Colonic mucosa (tissue), 4 donors: ENCODE results near the gene CUBN. TPM values are rescaled to one million over a fixed set of nuclear protein-coding genes. Genes with fewer than 3 reads are reported as not detected.

Experiments used
- DNase-seq: peaks from one replicate; pipeline ENCODE4 v3.0.0-alpha.2; 2020
- H3K27ac ChIP-seq: fragments of 200-600 bp; one replicate; pipeline ENCODE4 v1.8.0; 2021
- H3K27me3 ChIP-seq: fragments of 200-600 bp; one replicate; pipeline ENCODE4 v1.8.0; 2021
- H3K36me3 ChIP-seq: fragments of 200-600 bp; one replicate; pipeline ENCODE4 v1.8.0; 2021
- H3K4me1 ChIP-seq: fragments of 200-600 bp; one replicate; pipeline ENCODE4 v1.8.0; 2021; ENCODE audit warnings: mild to moderate bottlenecking
- H3K4me3 ChIP-seq: fragments of 200-600 bp; one replicate; pipeline ENCODE4 v1.8.0; 2021
- H3K9ac ChIP-seq, 2 donors: one replicate each; pipeline ENCODE4 v1.7.0; 2013; ENCODE audit warnings: control low read depth in 2 of 2, low read depth in 2 of 2, low read length in 2 of 2
- H3K9me3 ChIP-seq: fragments of 200-600 bp; one replicate; pipeline ENCODE4 v1.8.0; 2021
- CTCF ChIP-seq: fragments of 200-600 bp; IDR thresholded peaks from one replicate; pipeline ENCODE4 v1.8.0; 2022; ENCODE audit warnings: antibody characterized with exemption, mild to moderate bottlenecking
- intact Hi-C: fragments of 100-400 bp; cut with DNase I; formaldehyde crosslinking; loops from one replicate; pipeline ENCODE4 v1.14.1; 2022
- total RNA-seq, 2 donors: library from RNA; stranded (reverse); fragmentation: NEBNext Ultra II Directional in 1 of 2; extraction: Animal tissue kit (Norgen Biotek cat#: 25700) in 1 of 2; gene quantifications; one replicate each; pipeline ENCODE4 v1.2.1, GENCODE V29; 2021
- donor health status: healthy.
- donor health status: DM: no; HTN: no; CAD: no.
- donor health status: DM: no; HTN: no; CAD: no.

The CUBN gene
- total RNA-seq, 2 donors from 2014 or later = 0.25 to 0.42 TPM

DNA sequence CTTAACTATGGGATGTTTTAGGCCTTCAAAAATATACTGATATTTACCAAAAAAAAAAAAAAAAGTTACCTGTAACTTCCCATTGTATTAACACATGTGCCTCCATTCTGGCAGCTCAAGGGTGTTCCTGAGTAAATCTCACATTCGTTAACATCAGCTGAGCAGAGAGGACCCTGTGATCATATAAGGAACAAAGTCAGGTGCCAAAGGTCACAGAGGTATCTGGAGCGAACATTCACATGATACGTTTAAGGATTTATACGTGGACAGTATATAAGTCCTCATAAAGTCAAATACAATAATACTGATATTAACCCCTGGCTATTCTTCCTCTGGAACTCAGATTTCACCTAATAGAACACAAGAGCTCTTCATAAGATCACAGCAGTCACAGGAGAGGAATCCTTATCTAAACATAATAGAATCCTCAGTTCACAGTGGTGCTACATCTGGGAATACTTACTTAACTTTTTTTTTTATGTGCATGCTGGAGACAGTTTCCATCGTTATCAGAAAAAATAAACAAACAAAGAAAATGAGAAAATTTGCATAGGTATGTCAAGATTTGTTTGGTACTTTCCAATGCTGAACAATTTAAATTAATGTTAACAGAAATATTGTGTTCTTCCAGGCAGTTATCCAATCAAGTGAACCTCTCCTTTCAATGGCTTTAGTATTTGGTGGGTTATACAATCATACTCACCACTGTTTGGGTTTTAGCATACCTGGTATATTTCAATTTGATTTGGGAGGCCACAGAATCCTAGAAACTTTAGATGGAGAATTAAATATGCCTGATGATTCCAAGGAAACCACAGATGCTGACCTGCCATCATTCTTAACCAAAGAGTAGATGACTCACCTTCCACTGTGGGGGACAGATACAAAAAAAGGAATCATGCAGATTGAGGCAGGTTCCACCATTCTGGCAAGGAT, 6.6 kb downstream of the CUBN start:
- Histone ChIP-seq H3K4me1 (no peaks in the 10 kb centered on the region), H3K36me3 (no peaks in the 10 kb centered on the region), H3K9ac (no peak overlapping the region), H3K9me3 (no peaks in the 10 kb centered on the region), H3K27ac (no peak overlapping the region), H3K4me3 (no peak overlapping the region), H3K27me3 (no peaks in the 10 kb centered on the region)
- no peak for TF ChIP-seq CTCF
- intact Hi-C loops = no loop called here
- DNase-seq = no peak

DNA sequence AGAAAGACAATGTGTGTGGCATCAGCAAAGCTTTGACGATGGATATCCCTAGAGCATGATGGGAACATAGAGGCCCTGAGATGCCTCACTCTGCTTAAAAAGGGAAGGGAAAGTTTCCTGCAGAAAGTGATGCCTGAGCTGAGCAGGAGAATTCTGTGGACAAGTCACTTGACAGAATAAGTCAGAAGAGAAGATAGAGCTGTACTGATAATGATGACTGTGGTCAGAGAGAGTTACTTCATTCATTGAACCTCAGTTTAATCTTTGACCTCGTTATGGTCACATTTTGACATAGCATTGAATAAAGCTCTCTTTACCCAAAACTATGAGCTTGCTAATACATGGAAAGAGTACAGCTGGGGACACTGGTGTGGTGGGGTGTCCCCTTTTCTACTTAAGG, 7.6 kb downstream of the CUBN start:
- H3K36me3 ChIP-seq = no peaks in the 10 kb centered on the region
- no peaks in the 10 kb centered on the region for H3K9me3 ChIP-seq
- intact Hi-C loops = no loop called here
- no peak overlapping the region for H3K27ac ChIP-seq
- no peaks in the 10 kb centered on the region for H3K4me1 ChIP-seq
- no peaks in the 10 kb centered on the region for H3K27me3 ChIP-seq
- no peak for DNase-seq
- no peak overlapping the region for H3K4me3 ChIP-seq
- no peak for TF ChIP-seq CTCF
- no peak overlapping the region for H3K9ac ChIP-seq

GRCh38 chr10:17120694-17121093, 8.9 kb downstream of the CUBN start:
- no peak for DNase-seq
- TF ChIP-seq CTCF = no peak
- no peak overlapping the region for H3K27ac ChIP-seq
- no peaks in the 10 kb centered on the region for H3K9me3 ChIP-seq
- H3K4me1 ChIP-seq = no peaks in the 10 kb centered on the region
- intact Hi-C loops = no loop called here
- no peaks in the 10 kb centered on the region for H3K27me3 ChIP-seq
- H3K9ac ChIP-seq = no peak overlapping the region
- no peaks in the 10 kb centered on the region for H3K36me3 ChIP-seq
- no peak overlapping the region for H3K4me3 ChIP-seq

DNA sequence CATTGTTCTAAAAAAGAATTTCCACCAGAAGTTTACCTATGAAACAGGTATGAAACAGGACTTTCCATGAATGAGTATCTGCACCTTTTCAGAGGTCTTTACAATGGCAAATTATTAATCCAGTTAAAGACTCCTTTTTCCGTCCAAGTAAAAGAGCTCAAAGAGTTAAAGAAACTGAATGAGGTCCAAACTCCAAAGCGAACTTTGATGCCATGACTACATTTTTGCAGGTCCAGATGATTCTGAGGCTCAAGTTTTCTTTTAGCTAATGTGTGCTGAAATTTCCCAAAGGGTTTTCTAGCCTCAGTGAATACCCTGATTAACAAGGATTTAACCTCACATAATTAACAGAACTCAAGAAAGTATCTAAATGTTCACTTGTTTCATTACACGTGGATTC, 9.8 kb downstream of the CUBN start:
- DNase-seq = no peak
- TF ChIP-seq CTCF = no peak
- Histone ChIP-seq H3K9ac (no peak overlapping the region), H3K27me3 (no peaks in the 10 kb centered on the region), H3K9me3 (no peaks in the 10 kb centered on the region), H3K27ac (no peak overlapping the region), H3K4me1 (no peaks in the 10 kb centered on the region), H3K36me3 (no peaks in the 10 kb centered on the region), H3K4me3 (no peak overlapping the region)
- intact Hi-C loops = no loop called here

DNA sequence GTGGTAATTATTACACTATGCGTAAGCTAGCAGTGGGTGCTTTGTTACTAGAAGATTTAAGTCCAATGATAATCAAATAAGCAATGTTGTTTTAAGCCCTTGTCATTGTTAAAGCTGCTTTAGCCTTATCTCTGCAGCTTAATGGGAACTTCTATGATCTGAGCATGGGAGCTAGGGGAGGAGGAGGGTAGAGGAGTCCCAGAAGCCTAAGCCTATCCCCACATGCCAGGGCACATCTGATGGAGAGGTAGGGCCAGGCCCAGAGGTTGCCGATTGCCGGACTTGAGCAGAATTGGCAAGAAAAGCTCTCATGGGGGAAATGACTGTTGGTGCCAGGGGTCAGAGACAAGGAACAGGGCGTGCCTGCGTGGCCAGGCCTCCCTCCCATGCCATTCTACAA, 13.4 kb downstream of the CUBN start:
- Histone ChIP-seq H3K27me3 (no peaks in the 10 kb centered on the region), H3K9ac (no peak overlapping the region)
- no peak for TF ChIP-seq CTCF

More for the DNA sequence above, 13.4 kb downstream of the CUBN start:
- H3K4me1 ChIP-seq = no peaks in the 10 kb centered on the region
- H3K36me3 ChIP-seq = no peaks in the 10 kb centered on the region
- DNase-seq = no peak
- intact Hi-C loops = no loop called here
- H3K27ac ChIP-seq = no peak overlapping the region
- H3K4me3 ChIP-seq = no peak overlapping the region
- H3K9me3 ChIP-seq = no peaks in the 10 kb centered on the region
